ENCODE measurements around the gene NCAPG2. TPM values are rescaled to one million over a fixed set of nuclear protein-coding genes. Genes with fewer than 3 reads are reported as not detected.

NCAPG2 gene
- total RNA-seq, 4 donors from 2014 or later, result 4.6 to 6.4 (median 5.6) TPM

GRCh38 chr7:158614700-158615099 lies 89.9 kb downstream of the NCAPG2 start:
- Histone ChIP-seq H3K4me3 (no peak overlapping the region), H3K27ac (no peak overlapping the region), H3K27me3 (no peaks in the 10 kb centered on the region), H3K9me3 (no peaks in the 10 kb centered on the region), H3K4me1 (no peaks in the 10 kb centered on the region), H3K36me3 (no peaks in the 10 kb centered on the region)
- TF ChIP-seq POLR2AphosphoS5 (IDR thresholded peaks at IDR 0.05) (no peak), POLR2A (IDR thresholded peaks at IDR 0.05) (no peak), EP300 (IDR thresholded peaks at IDR 0.05) (no peak)
- TF ChIP-seq, protein P1, sequence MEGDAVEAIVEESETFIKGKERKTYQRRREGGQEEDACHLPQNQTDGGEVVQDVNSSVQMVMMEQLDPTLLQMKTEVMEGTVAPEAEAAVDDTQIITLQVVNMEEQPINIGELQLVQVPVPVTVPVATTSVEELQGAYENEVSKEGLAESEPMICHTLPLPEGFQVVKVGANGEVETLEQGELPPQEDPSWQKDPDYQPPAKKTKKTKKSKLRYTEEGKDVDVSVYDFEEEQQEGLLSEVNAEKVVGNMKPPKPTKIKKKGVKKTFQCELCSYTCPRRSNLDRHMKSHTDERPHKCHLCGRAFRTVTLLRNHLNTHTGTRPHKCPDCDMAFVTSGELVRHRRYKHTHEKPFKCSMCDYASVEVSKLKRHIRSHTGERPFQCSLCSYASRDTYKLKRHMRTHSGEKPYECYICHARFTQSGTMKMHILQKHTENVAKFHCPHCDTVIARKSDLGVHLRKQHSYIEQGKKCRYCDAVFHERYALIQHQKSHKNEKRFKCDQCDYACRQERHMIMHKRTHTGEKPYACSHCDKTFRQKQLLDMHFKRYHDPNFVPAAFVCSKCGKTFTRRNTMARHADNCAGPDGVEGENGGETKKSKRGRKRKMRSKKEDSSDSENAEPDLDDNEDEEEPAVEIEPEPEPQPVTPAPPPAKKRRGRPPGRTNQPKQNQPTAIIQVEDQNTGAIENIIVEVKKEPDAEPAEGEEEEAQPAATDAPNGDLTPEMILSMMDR (IDR thresholded peaks at IDR 0.05), result no peak
- WGBS, 2 donors (ENCODE audit: low coverage in 1 of 2), result 38 to 41% methylated on average over 1 of the region's 1 CpG
- ATAC-seq, result no peak

DNA sequence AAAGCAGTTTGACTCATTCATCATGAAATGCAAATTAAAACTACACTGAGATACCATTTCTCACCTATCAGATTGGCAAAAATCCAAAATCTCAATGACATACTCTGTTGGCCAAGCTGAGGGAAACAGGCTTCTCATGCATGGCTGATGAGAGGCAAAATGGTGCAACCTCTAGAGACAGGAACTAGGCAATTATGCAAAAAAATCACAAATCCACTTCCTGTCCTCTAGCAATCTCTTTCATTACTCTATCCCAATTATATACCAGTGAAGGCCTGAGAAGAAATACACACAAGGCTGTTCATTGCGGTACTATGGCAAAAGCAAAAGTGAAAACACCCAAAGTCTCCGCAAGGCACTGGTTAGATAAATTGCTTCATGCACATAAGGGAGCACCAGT lies 91.1 kb downstream of the NCAPG2 start:
- Histone ChIP-seq H3K27me3 (no peaks in the 10 kb centered on the region), H3K9me3 (no peaks in the 10 kb centered on the region), H3K27ac (no peak overlapping the region), H3K4me1 (no peaks in the 10 kb centered on the region), H3K36me3 (no peaks in the 10 kb centered on the region), H3K4me3 (no peak overlapping the region)
- no peak for ATAC-seq
- WGBS, 2 donors (ENCODE audit: low coverage in 1 of 2), result 83 to 96% methylated on average over 1 to 2 of the region's 2 CpGs
- TF ChIP-seq, protein P1 (IDR thresholded peaks at IDR 0.05), result no peak
- TF ChIP-seq EP300 (IDR thresholded peaks at IDR 0.05) (no peak), POLR2AphosphoS5 (IDR thresholded peaks at IDR 0.05) (no peak), POLR2A (IDR thresholded peaks at IDR 0.05) (no peak)

DNA sequence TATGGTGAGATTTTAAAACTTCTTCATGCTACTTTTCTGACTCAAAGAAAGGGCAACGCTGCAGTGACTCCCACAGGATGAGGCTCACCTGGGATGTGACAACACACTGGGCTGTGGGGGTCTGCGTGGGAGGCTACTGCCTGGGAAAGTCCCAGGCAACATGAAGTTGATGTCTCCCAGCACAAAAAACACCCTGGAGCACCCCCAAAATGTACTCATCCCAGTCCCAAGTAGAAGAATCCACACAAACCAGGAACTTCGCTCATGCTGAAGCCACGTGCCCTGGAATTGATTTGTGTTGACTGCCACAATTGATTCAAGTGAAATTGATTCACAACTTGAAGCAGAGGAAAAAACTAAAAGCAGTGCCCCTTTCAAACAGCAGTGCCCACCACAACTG lies 92.1 kb downstream of the NCAPG2 start:
- H3K4me1 ChIP-seq, result no peaks in the 10 kb centered on the region
- 65 to 100% methylated on average over 2 to 3 of the region's 4 CpGs for WGBS, 2 donors (ENCODE audit: low coverage in 1 of 2)
- no peaks in the 10 kb centered on the region for H3K27me3 ChIP-seq
- ATAC-seq, result no peak
- no peak overlapping the region for H3K27ac ChIP-seq
- no peak overlapping the region for H3K4me3 ChIP-seq
- TF ChIP-seq EP300 (IDR thresholded peaks at IDR 0.05) (no peak), POLR2A (IDR thresholded peaks at IDR 0.05) (no peak), POLR2AphosphoS5 (IDR thresholded peaks at IDR 0.05) (no peak)
- TF ChIP-seq, protein P1 (IDR thresholded peaks at IDR 0.05), result no peak
- H3K9me3 ChIP-seq, result no peaks in the 10 kb centered on the region
- H3K36me3 ChIP-seq, result peaks cover 0 to 5% of the 10 kb centered on the region in 2 donors

GRCh38 chr7:158611541-158611940 lies 93.1 kb downstream of the NCAPG2 start:
- Histone ChIP-seq H3K4me1 (no peaks in the 10 kb centered on the region), H3K4me3 (no peak overlapping the region), H3K27ac (no peak overlapping the region), H3K27me3 (no peaks in the 10 kb centered on the region), H3K9me3 (no peaks in the 10 kb centered on the region), H3K36me3 (peaks cover 0 to 11% of the 10 kb centered on the region in 2 donors)
- WGBS, 2 donors (ENCODE audit: low coverage in 1 of 2), result 60 to 67% methylated on average over 2 to 4 of the region's 8 CpGs
- TF ChIP-seq POLR2AphosphoS5 (IDR thresholded peaks at IDR 0.05) (no peak), EP300 (IDR thresholded peaks at IDR 0.05) (no peak), POLR2A (IDR thresholded peaks at IDR 0.05) (no peak)
- TF ChIP-seq, protein P1 (IDR thresholded peaks at IDR 0.05), result no peak
- ATAC-seq, result no peak

GRCh38 chr7:158609313-158609974 lies 95.2 kb downstream of the NCAPG2 start:
- Histone ChIP-seq H3K27ac (no peak overlapping the region), H3K36me3 (peaks cover 0 to 11% of the 10 kb centered on the region in 2 donors), H3K9me3 (no peaks in the 10 kb centered on the region), H3K4me1 (no peaks in the 10 kb centered on the region), H3K27me3 (no peaks in the 10 kb centered on the region), H3K4me3 (no peak overlapping the region)
- no peak for TF ChIP-seq EP300 (IDR thresholded peaks at IDR 0.05)
- TF ChIP-seq POLR2AphosphoS5 (IDR thresholded peaks at IDR 0.05), result no peak
- TF ChIP-seq, protein P1 (IDR thresholded peaks at IDR 0.05), result no peak
- no peak for ATAC-seq
- 92 to 95% methylated on average over 5 to 7 of the region's 7 CpGs for WGBS, 2 donors (ENCODE audit: low coverage in 1 of 2)

All from gastroesophageal sphincter (tissue), 4 donors.